K562 (cell line): Measurements from ENCODE around the gene NOTCH1. TPM values are rescaled to one million over a fixed set of nuclear protein-coding genes. Genes with fewer than 3 reads are reported as not detected.

Experiments
- ATAC-seq: fragments of 200-7000 bp; cut with Tn5 transposase; 3 replicates; pipeline ENCODE4 v1.9.1; 2020; ENCODE audit warnings: moderate library complexity
- BruUV-seq: library from RNA; stranded (reverse); fragments of 400-500 nt; replicated peaks from 2 replicates; lab custom pipeline; 2021; lab: Mats Ljungman, UMichigan
- CTCF ChIA-PET: fragments of 300-600 bp; formaldehyde crosslinking; extraction: SDS; loops from one replicate; lab custom pipeline; 2021; ENCODE audit warnings: low intra/inter-chr PET ratio; lab: Yijun Ruan, JAX
- POLR2A ChIA-PET: fragments of 300-600, 350-650 bp; sonication (Branson Sonifier 250); formaldehyde crosslinking; extraction: SDS; loops from one replicate; lab custom pipeline; 2021; ENCODE audit warnings: antibody characterized with exemption, inconsistent platforms; lab: Yijun Ruan, JAX
- DNase-seq, 4 experiments: peaks; one replicate each; pipeline versions ENCODE4 v3.0.0 to v3.0.0-alpha.2; 2011 to 2018; ENCODE audit warnings: low spot score in 3 of 4, mixed read lengths in 3 of 4; ENCODE audit errors: extremely low read depth in 1 of 4
- FAIRE-seq: peaks from 2 replicates; lab custom pipeline; 2011; peaks lifted over from hg19 to GRCh38; lab: Jason Lieb, UNC
- H2AFZ ChIP-seq: 2 replicates; pipeline ENCODE4 v1.6.0; 2011; ENCODE audit warnings: low read depth, low read length, control low read depth, inconsistent platforms
- H3K27ac ChIP-seq: fragments of 200-600 bp; 3 replicates; pipeline ENCODE4 v1.8.0; 2011; ENCODE audit warnings: low read depth, mild to moderate bottlenecking, control low read depth, inconsistent platforms, low read length, moderate library complexity, mixed read lengths; ENCODE audit errors: extremely low read depth
- H3K27me3 ChIP-seq, 2 experiments: fragments of 300-600 bp in 1 of 2; 2 replicates in 1 of 2; 3 replicates in 1 of 2; pipeline versions ENCODE4 v1.6.0 to v1.8.0; 2011; ENCODE audit warnings: inconsistent platforms in 2 of 2, low read length in 2 of 2, mild to moderate bottlenecking in 1 of 2, mixed read lengths in 1 of 2, moderate library complexity in 1 of 2; ENCODE audit not compliant: control insufficient read depth in 2 of 2, insufficient read depth in 2 of 2
- H3K36me3 ChIP-seq: fragments of 300-600 bp; 3 replicates; pipeline ENCODE4 v1.8.0; 2011; ENCODE audit warnings: mild to moderate bottlenecking, low read length, inconsistent platforms; ENCODE audit not compliant: control insufficient read depth, insufficient read depth
- H3K4me1 ChIP-seq, 2 experiments: fragments of 200-600 bp in 1 of 2; replicated peaks in 1 of 2; 2 replicates in 1 of 2; 3 replicates in 1 of 2; pipeline versions ENCODE4 v1.5.1 to v1.8.0; 2011; ENCODE audit warnings: inconsistent platforms in 2 of 2, low read length in 2 of 2, mild to moderate bottlenecking in 1 of 2, mixed read lengths in 1 of 2, moderate library complexity in 1 of 2; ENCODE audit not compliant: control insufficient read depth in 2 of 2, insufficient read depth in 2 of 2
- H3K4me2 ChIP-seq: 2 replicates; pipeline ENCODE4 v1.6.1; 2011; ENCODE audit warnings: low read length, control low read depth, inconsistent platforms, mixed read lengths; ENCODE audit not compliant: insufficient read depth
- H3K4me3 ChIP-seq: fragments of 200-600 bp; sonication (generic), shearing (Covaris generic); 2 replicates; pipeline ENCODE4 v1.5.1; 2016; ENCODE audit warnings: control low read depth, inconsistent platforms
- H3K79me2 ChIP-seq: fragments of 200-600 bp; 3 replicates; pipeline ENCODE4 v1.8.0; 2011; ENCODE audit warnings: low read length, inconsistent platforms; ENCODE audit not compliant: control insufficient read depth, insufficient read depth
- H3K9ac ChIP-seq, 2 experiments: 2 replicates each; pipeline versions ENCODE4 v1.6.0 to v1.6.1; 2011; ENCODE audit warnings: low read depth in 2 of 2, low read length in 2 of 2, control low read depth in 1 of 2, inconsistent platforms in 1 of 2, mild to moderate bottlenecking in 1 of 2, mixed read lengths in 1 of 2; ENCODE audit not compliant: insufficient read depth in 1 of 2
- H3K9me1 ChIP-seq: one replicate; pipeline ENCODE4 v1.6.0; 2011; ENCODE audit warnings: inconsistent platforms, mild to moderate bottlenecking, low read length, moderate library complexity; ENCODE audit not compliant: control insufficient read depth, insufficient read depth
- H3K9me3 ChIP-seq: replicated peaks from 2 replicates; pipeline ENCODE4 v1.5.1; 2011; ENCODE audit warnings: low read depth, low read length, inconsistent platforms; ENCODE audit not compliant: control insufficient read depth, insufficient read depth
- H4K20me1 ChIP-seq: replicated peaks from 2 replicates; pipeline ENCODE4 v1.6.1; 2011; ENCODE audit warnings: low read length, inconsistent platforms, mixed read lengths; ENCODE audit not compliant: control insufficient read depth, insufficient read depth
- ARHGAP35 ChIP-seq: fragments of 450-650 bp; IDR thresholded peaks from 2 replicates; pipeline ENCODE4 v1.6.1; 2018; ENCODE audit not compliant: partially characterized antibody
- CREM ChIP-seq: IDR thresholded peaks from 2 replicates; pipeline ENCODE4 v1.6.1; 2014; ENCODE audit warnings: antibody characterized with exemption, low read depth
- DLX4 ChIP-seq: fragments of 250-450 bp; sonication (Bioruptor Pico); IDR thresholded peaks from 2 replicates; pipeline ENCODE4 v1.6.1; 2021; ENCODE audit warnings: mild to moderate bottlenecking
- EZH2 ChIP-seq: IDR thresholded peaks from 2 replicates; pipeline ENCODE4 v1.6.1; 2012; ENCODE audit warnings: low read depth, mild to moderate bottlenecking, inconsistent platforms, low read length, borderline replicate concordance
- LARP7 ChIP-seq: fragments of 450-650 bp; IDR thresholded peaks from 2 replicates; pipeline ENCODE4 v1.6.1; 2016
- NCOA4 ChIP-seq: fragments of 450-650 bp; IDR thresholded peaks from 2 replicates; pipeline ENCODE4 v1.6.1; 2018; ENCODE audit warnings: mild to moderate bottlenecking; ENCODE audit not compliant: partially characterized antibody
- SRSF9 ChIP-seq: fragments of 200-400 bp; formaldehyde crosslinking; IDR thresholded peaks from 2 replicates; pipeline ENCODE4 v1.6.1; 2017; ENCODE audit warnings: low read depth, low read length, borderline replicate concordance
- ZBTB33 ChIP-seq: sonication (generic); formaldehyde crosslinking; IDR thresholded peaks from 2 replicates; pipeline ENCODE4 v1.8.1; 2023; ENCODE audit warnings: mild to moderate bottlenecking, missing genetic modification reagents
- WGBS: fragments of 100-300 bp; shearing (Covaris generic); methylation state at CpG from one replicate; pipeline ENCODE4 v1.1.6; 2016; ENCODE audit warnings: low coverage, mixed read lengths; ENCODE audit not compliant: insufficient coverage; ENCODE audit errors: missing lambda C conversion rate; 5-methylcytosine and 5-hydroxymethylcytosine counted together
- in situ Hi-C: fragments of 300-500 bp; cut with MboI; formaldehyde crosslinking; loops from 4 replicates; pipeline ENCODE4 v1.15.0; 2018; ENCODE audit warnings: inconsistent platforms, mixed read lengths
- intact Hi-C: fragments of 100-400 bp; cut with micrococcal nuclease; formaldehyde crosslinking; loops from 2 replicates; pipeline ENCODE4 v1.14.2; 2022
- polyA plus RNA-seq, 8 experiments: library from polyadenylated mRNA; depleted of rRNA in 4 of 8; stranded (reverse) in 5 of 8; unstranded in 3 of 8; fragments of >200 nt; fragmentation: Nextera tagmentation in 2 of 8; fragmentation: Illumina TruSeq in 1 of 8; extraction: Ambion mirVana in 2 of 8; extraction: Trizol in 1 of 8; gene quantifications; 2 replicates each; pipeline versions ENCODE4 v1.2.1 to v1.2.3, GENCODE V29; 2011 to 2014; ENCODE audit warnings: inconsistent platforms in 1 of 8, missing spikeins in 1 of 8
- total RNA-seq, 7 experiments: library from RNA; depleted of rRNA in 6 of 7; stranded (reverse); fragments of >200 nt in 6 of 7; fragmentation: Illumina TruSeq in 2 of 7; extraction: Trizol in 2 of 7; gene quantifications; 2 replicates each; pipeline versions ENCODE4 v1.2.1 to v1.2.3, GENCODE V29; 2011 to 2021; ENCODE audit warnings: low replicate concordance in 1 of 7

The NOTCH1 gene
- total and polyA plus RNA-seq, 9 of the 15 experiments (the other 6 are each of a cell fraction or from before 2014, with no cell fraction given): 0.03 to 31.4 (median 2.3) TPM

GRCh38 chr9:136496181-136496580 is 49.7 kb downstream of the NOTCH1 start:
- intact Hi-C loops: no loop called here
- CTCF ChIA-PET: no interaction called here
- Histone ChIP-seq H3K4me1 (peaks cover 0 to 31% of the 10 kb centered on the region in 2 experiments; a peak in 2 of 5 replicates), H3K4me2 (no peak overlapping the region), H3K9me3 (no peaks in the 10 kb centered on the region), H4K20me1 (no peaks in the 10 kb centered on the region), H3K9ac (no peak overlapping the region; a peak in 1 of 4 replicates), H2AFZ (no peak overlapping the region), H3K27ac (no peak overlapping the region), H3K4me3 (no peak overlapping the region), H3K79me2 (no peaks in the 10 kb centered on the region), H3K27me3 (no peaks in the 10 kb centered on the region), H3K9me1 (no peaks in the 10 kb centered on the region), H3K36me3 (peaks cover 53% of the 10 kb centered on the region; the same call in 1 of the 3 replicates)
- no peak for DNase-seq
- no TSS peak for BruUV-seq
- no peak for FAIRE-seq
- POLR2A ChIA-PET: interaction anchor here (0.5 to 0.6 kb wide), 2 partner anchors 42 to 600 kb away, joined by 3 read pairs; no protein-coding TSS in a partner anchor
- WGBS: 93% methylated on average over 17 of the region's 18 CpGs
- ATAC-seq: no peak
- in situ Hi-C loops: no loop called here
- peak; percentile 34; the same call in 1 of the 2 replicates for TF ChIP-seq ZBTB33 (CRISPR knock-in tag)
- TF ChIP-seq CREM: no peak
- TF ChIP-seq SRSF9: no peak
- no peak for TF ChIP-seq DLX4 (CRISPR knock-in tag)
- no peak for TF ChIP-seq ARHGAP35
- no peak for TF ChIP-seq EZH2
- no peak for TF ChIP-seq NCOA4
- no peak for TF ChIP-seq LARP7
